ENCODE data around the gene LRRC25. TPM values are rescaled to one million over a fixed set of nuclear protein-coding genes. Genes with fewer than 3 reads are reported as not detected.

The LRRC25 gene
- total and polyA plus RNA-seq, 2 donors (not counting 3 experiments of a cell fraction or from before 2014, with no cell fraction given): not detected

DNA sequence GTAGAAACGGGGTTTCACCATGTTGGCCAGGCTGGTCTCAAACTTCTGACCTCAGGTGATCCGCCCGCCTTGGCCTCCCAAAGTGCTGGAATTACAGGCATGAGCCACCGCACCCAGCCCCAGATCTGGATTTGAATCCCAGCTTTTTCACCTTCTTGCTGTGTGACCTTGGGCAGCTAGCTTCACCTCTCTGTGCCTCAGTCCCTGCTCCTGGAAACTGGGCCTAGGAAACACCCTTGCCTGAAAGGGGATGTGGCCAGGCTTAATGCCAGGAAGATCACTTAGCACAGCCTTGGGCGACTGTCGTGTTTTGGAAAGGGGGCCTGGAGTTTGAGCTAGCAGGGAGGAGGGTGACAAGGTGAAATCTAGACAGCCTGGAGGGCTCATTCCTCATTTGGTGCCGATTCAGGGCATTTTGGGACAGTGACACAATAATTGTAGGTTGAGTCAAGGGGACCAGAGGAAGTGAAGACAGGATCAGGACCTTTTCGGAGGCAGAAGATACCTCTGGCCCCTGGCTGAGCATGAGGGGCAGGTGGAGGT lies 55.3 kb downstream of the LRRC25 start:
- no peaks in the 10 kb centered on the region for H4K20me1 ChIP-seq (replicated peaks; ENCODE audit: control insufficient read depth, extremely low read depth, insufficient read depth, low read length)
- POLR2A ChIA-PET: no interaction called here
- no TSS peak for BruUV-seq (replicated peaks)
- no peaks in the 10 kb centered on the region for H3K9me1 ChIP-seq (replicated peaks; ENCODE audit: control insufficient read depth, extremely low read depth, insufficient read depth, low read length)
- CTCF ChIA-PET: interaction anchor here (0.8 to 3.6 kb wide), 6 partner anchors 13 to 90 kb away, joined by 3 to 22 read pairs (median 8); partner anchors contain the start of gene GDF15
- intact Hi-C loops (cut with micrococcal nuclease): loop anchor here (5.0 kb wide), 1 partner anchor 65 kb away; no protein-coding TSS in a partner anchor
- TF ChIP-seq FOS (IDR thresholded peaks at IDR 0.05; ENCODE audit: borderline replicate concordance, insufficient read depth, low read length) (no peak), GATA2 (IDR thresholded peaks at IDR 0.05; ENCODE audit: insufficient read depth, insufficient read length, low read depth, low read length) (no peak), JUN (IDR thresholded peaks at IDR 0.05; ENCODE audit: borderline replicate concordance, insufficient read depth, insufficient read length, low read depth) (no peak), EZH2 (IDR thresholded peaks at IDR 0.05; ENCODE audit: borderline replicate concordance, low read depth, low read length, severe bottlenecking) (no peak), POLR2A (IDR thresholded peaks at IDR 0.05; ENCODE audit: low read depth, low read length) (no peak), CTCF (IDR thresholded peaks at IDR 0.05; ENCODE audit: extremely low read depth in 1 of 2, insufficient read depth in 1 of 2, low read depth in 1 of 2, low read length in 2 of 2) (no peak), POLR2AphosphoS5 (IDR thresholded peaks at IDR 0.05; ENCODE audit: insufficient read depth, low read depth, low read length) (no peak), MAX (IDR thresholded peaks at IDR 0.05; ENCODE audit: insufficient read depth, insufficient read length) (no peak), MYC (IDR thresholded peaks at IDR 0.05; ENCODE audit: low read depth, low read length) (no peak)
- dilution Hi-C loops (cut with MboI; ENCODE audit: extremely low pct_ligation_motif_present, low sequenced_read_pairs): no loop called here
- DNase-seq (ENCODE audit: low read depth, low spot score) (no peak), FAIRE-seq (no peak)
- no peaks in the 10 kb centered on the region for H3K9me3 ChIP-seq (replicated peaks; ENCODE audit: control insufficient read depth, insufficient read depth, low read length)
- no peaks in the 10 kb centered on the region for H3K36me3 ChIP-seq (ENCODE audit: control insufficient read depth in 2 of 2, extremely low read depth in 1 of 2, insufficient read depth in 2 of 2, low read length in 2 of 2)
- no peak overlapping the region for H3K9ac ChIP-seq (replicated peaks; ENCODE audit: extremely low read depth, insufficient read depth, low read length)
- H3K4me2 ChIP-seq (ENCODE audit: insufficient read depth, low read length): no peak overlapping the region
- no peak overlapping the region for H2AFZ ChIP-seq (ENCODE audit: low read depth, low read length)
- peaks cover 11% of the 10 kb centered on the region for H3K4me1 ChIP-seq (ENCODE audit: control insufficient read depth, extremely low read depth, insufficient read depth, low read length)
- H3K27ac ChIP-seq (ENCODE audit: insufficient read depth, low read depth, low read length): no peak overlapping the region
- no peaks in the 10 kb centered on the region for H3K79me2 ChIP-seq (ENCODE audit: control insufficient read depth, insufficient read depth, low read length)
- no peak overlapping the region for H3K4me3 ChIP-seq (replicated peaks in 1 of 3; ENCODE audit: insufficient read depth in 1 of 3, low read depth in 1 of 3, low read length in 3 of 3)
- peaks cover 0 to 1% of the 10 kb centered on the region in 2 experiments for H3K27me3 ChIP-seq (ENCODE audit: control insufficient read depth in 2 of 2, insufficient read depth in 2 of 2, low read length in 2 of 2)

Small RNA genes lying within 50 kb of the gene (microRNA-seq; reads per million reads assigned to microRNA genes)
- not detected for gene MIR3189 (ENCODE audit: borderline number of aligned reads, borderline replicate concordance)

Small RNA genes lying within 50 kb of the gene (small RNA-seq; reads per million reads assigned to genes)
- not detected for gene MIR3189 (ENCODE audit: insufficient read depth, insufficient read length, low read depth, low replicate concordance)

Other genes starting within 250 kb of the LRRC25 start
- gene PIK3R2, start 244.5 kb downstream of the LRRC25 start, total RNA-seq: 14.4 and 15.2 TPM in 2 replicates
- gene PIK3R2, start 244.5 kb downstream of the LRRC25 start, polyA plus RNA-seq: 7.5 and 8.1 TPM in 2 replicates
- gene IFI30, start 223.8 kb downstream of the LRRC25 start, total RNA-seq: 0.74 and 1.1 TPM in 2 replicates
- gene IFI30, start 223.8 kb downstream of the LRRC25 start, polyA plus RNA-seq: 1.6 and 2.1 TPM in 2 replicates
- gene MPV17L2, start 204.4 kb downstream of the LRRC25 start, total RNA-seq: 13.8 and 16.1 TPM in 2 replicates
- 27.6 and 38.4 TPM in 2 replicates for gene MPV17L2, start 204.4 kb downstream of the LRRC25 start, polyA plus RNA-seq
- gene RAB3A, start 193.6 kb downstream of the LRRC25 start, total RNA-seq: 0.88 and 1.9 TPM in 2 replicates
- gene RAB3A, start 193.6 kb downstream of the LRRC25 start, polyA plus RNA-seq: 0.86 and 0.90 TPM in 2 replicates
- 0.76 and 0.97 TPM in 2 replicates for gene PDE4C, start 171.2 kb downstream of the LRRC25 start, total RNA-seq
- gene PDE4C, start 171.2 kb downstream of the LRRC25 start, polyA plus RNA-seq: 0.13 and 0.29 TPM in 2 replicates
- gene IQCN, start 123.2 kb downstream of the LRRC25 start, total RNA-seq: 2.2 and 3.0 TPM in 2 replicates
- gene IQCN, start 123.2 kb downstream of the LRRC25 start, polyA plus RNA-seq: 1.5 and 2.1 TPM in 2 replicates
- 130 and 137 TPM in 2 replicates for gene JUND, start 116.0 kb downstream of the LRRC25 start, total RNA-seq
- gene JUND, start 116.0 kb downstream of the LRRC25 start, polyA plus RNA-seq: 91.4 and 134 TPM in 2 replicates
- gene LSM4, start 74.5 kb downstream of the LRRC25 start, total RNA-seq: 103 and 118 TPM in 2 replicates
- gene LSM4, start 74.5 kb downstream of the LRRC25 start, polyA plus RNA-seq: 105 and 119 TPM in 2 replicates
- gene PGPEP1, start 57.0 kb downstream of the LRRC25 start, total RNA-seq: 27.2 and 30.5 TPM in 2 replicates
- gene PGPEP1, start 57.0 kb downstream of the LRRC25 start, polyA plus RNA-seq: 9.9 and 13.2 TPM in 2 replicates
- 140 and 165 TPM in 2 replicates for gene GDF15, start 11.5 kb downstream of the LRRC25 start, total RNA-seq
- gene GDF15, start 11.5 kb downstream of the LRRC25 start, polyA plus RNA-seq: 206 and 343 TPM in 2 replicates
- 140 and 151 TPM in 2 replicates for gene SSBP4, start 21.8 kb upstream of the LRRC25 start, total RNA-seq
- gene SSBP4, start 21.8 kb upstream of the LRRC25 start, polyA plus RNA-seq: 89.6 and 116 TPM in 2 replicates
- gene ISYNA1, start 40.5 kb upstream of the LRRC25 start, total RNA-seq: 70.2 and 74.1 TPM in 2 replicates
- gene ISYNA1, start 40.5 kb upstream of the LRRC25 start, polyA plus RNA-seq: 69.0 and 85.0 TPM in 2 replicates
- 15.5 and 18.2 TPM in 2 replicates for gene ELL, start 124.4 kb upstream of the LRRC25 start, total RNA-seq
- 9.9 and 13.4 TPM in 2 replicates for gene ELL, start 124.4 kb upstream of the LRRC25 start, polyA plus RNA-seq
- 150 and 164 TPM in 2 replicates for gene FKBP8, start 146.0 kb upstream of the LRRC25 start, total RNA-seq
- 173 and 204 TPM in 2 replicates for gene FKBP8, start 146.0 kb upstream of the LRRC25 start, polyA plus RNA-seq
- 127 and 134 TPM in 2 replicates for gene KXD1, start 160.2 kb upstream of the LRRC25 start, total RNA-seq
- gene KXD1, start 160.2 kb upstream of the LRRC25 start, polyA plus RNA-seq: 186 and 236 TPM in 2 replicates
- gene UBA52, start 174.2 kb upstream of the LRRC25 start, total RNA-seq: 1,218 and 1,221 TPM in 2 replicates
- gene UBA52, start 174.2 kb upstream of the LRRC25 start, polyA plus RNA-seq: 3,506 and 3,571 TPM in 2 replicates
- 64.0 and 64.4 TPM in 2 replicates for gene REX1BD, start 191.2 kb upstream of the LRRC25 start, total RNA-seq
- 90.9 and 115 TPM in 2 replicates for gene REX1BD, start 191.2 kb upstream of the LRRC25 start, polyA plus RNA-seq
- gene CRLF1, start 209.2 kb upstream of the LRRC25 start, total RNA-seq: not detected in 2 replicates
- gene CRLF1, start 209.2 kb upstream of the LRRC25 start, polyA plus RNA-seq: 0.18 and 0.37 TPM in 2 replicates
- gene TMEM59L, start 215.2 kb upstream of the LRRC25 start, total RNA-seq: 0.25 and 0.97 TPM in 2 replicates
- gene TMEM59L, start 215.2 kb upstream of the LRRC25 start, polyA plus RNA-seq: 0.43 and 0.60 TPM in 2 replicates
- 6.2 and 6.7 TPM in 2 replicates for gene KLHL26, start 239.4 kb upstream of the LRRC25 start, total RNA-seq
- gene KLHL26, start 239.4 kb upstream of the LRRC25 start, polyA plus RNA-seq: 2.4 and 2.8 TPM in 2 replicates

Measured in endothelial cell of umbilical vein (primary cell).